Mucosa of stomach (tissue), 1 donor: ENCODE results near the gene PRUNE2.
A peak's percentile ranks its signal among the peaks of the same experiment; 100 is the strongest.
"Not testable (repeated sequence)": the region's sequence is repeated elsewhere in the genome, so short reads cannot be mapped to it uniquely, and the experiment has no call there.

Source experiments
- H3K27me3 ChIP-seq: one replicate; pipeline ENCODE4 v1.7.0; 2013; ENCODE audit warnings: mild to moderate bottlenecking, low read length; ENCODE audit not compliant: control insufficient read depth, insufficient read depth
- H3K36me3 ChIP-seq: one replicate; pipeline ENCODE4 v1.7.0; 2013; ENCODE audit warnings: low read length; ENCODE audit not compliant: control insufficient read depth, insufficient read depth
- H3K4me1 ChIP-seq: one replicate; pipeline ENCODE4 v1.7.0; 2013; ENCODE audit warnings: mild to moderate bottlenecking, low read length; ENCODE audit not compliant: control insufficient read depth, insufficient read depth
- H3K4me3 ChIP-seq: one replicate; pipeline ENCODE4 v1.7.0; 2013; ENCODE audit warnings: low read length
- H3K9ac ChIP-seq: one replicate; pipeline ENCODE4 v1.7.0; 2013; ENCODE audit warnings: mild to moderate bottlenecking, low read length, moderate library complexity
- H3K9me3 ChIP-seq: one replicate; pipeline ENCODE4 v1.7.0; 2013; ENCODE audit warnings: mild to moderate bottlenecking, low read length, moderate library complexity; ENCODE audit not compliant: control insufficient read depth
- donor health status: Pancreatic carcinoma.

PRUNE2 gene

GRCh38 chr9:76905791-76906646 lies at the start of gene PRUNE2:
PRUNE2 (minus strand) TSS chr9:76906114; CDS start chr9:76905963, 151 bp downstream.
- no peaks in the 10 kb centered on the region for H3K36me3 ChIP-seq
- peaks cover 34% of the 10 kb centered on the region for H3K27me3 ChIP-seq
- H3K9me3 ChIP-seq: no peaks in the 10 kb centered on the region
- peak within 1 kb of the TSS; percentile 3 for H3K4me3 ChIP-seq
- peaks cover 6% of the 10 kb centered on the region for H3K4me1 ChIP-seq
- H3K9ac ChIP-seq: peak within 1 kb of the TSS; percentile 30

- not testable (repeated sequence) for H3K27me3 ChIP-seq, H3K9me3 ChIP-seq, H3K4me3 ChIP-seq, H3K9ac ChIP-seq, H3K36me3 ChIP-seq, H3K4me1 ChIP-seq
These were observed 49.5 kb upstream of the PRUNE2 start for GRCh38 chr9:76955406-76955805.

GRCh38 chr9:76949865-76950264 lies 44.0 kb upstream of the PRUNE2 start:
- Histone ChIP-seq H3K9ac (no peak overlapping the region), H3K27me3 (no peaks in the 10 kb centered on the region), H3K36me3 (no peaks in the 10 kb centered on the region), H3K4me3 (no peak overlapping the region), H3K9me3 (no peaks in the 10 kb centered on the region), H3K4me1 (no peaks in the 10 kb centered on the region)

- no peaks in the 10 kb centered on the region for H3K9me3 ChIP-seq
- no peak overlapping the region for H3K4me3 ChIP-seq
- H3K4me1 ChIP-seq: no peaks in the 10 kb centered on the region
- no peaks in the 10 kb centered on the region for H3K36me3 ChIP-seq
- H3K9ac ChIP-seq: no peak overlapping the region
- no peaks in the 10 kb centered on the region for H3K27me3 ChIP-seq
These were observed 38.1 kb upstream of the PRUNE2 start for GRCh38 chr9:76944011-76944410.

- H3K9me3 ChIP-seq: no peaks in the 10 kb centered on the region
- no peaks in the 10 kb centered on the region for H3K27me3 ChIP-seq
- H3K36me3 ChIP-seq: no peaks in the 10 kb centered on the region
- H3K9ac ChIP-seq: no peak overlapping the region
- no peak overlapping the region for H3K4me3 ChIP-seq
- no peaks in the 10 kb centered on the region for H3K4me1 ChIP-seq
These were observed 37.1 kb upstream of the PRUNE2 start for GRCh38 chr9:76943054-76943453.

- no peaks in the 10 kb centered on the region for H3K36me3 ChIP-seq
- no peak overlapping the region for H3K4me3 ChIP-seq
- H3K27me3 ChIP-seq: no peaks in the 10 kb centered on the region
- no peaks in the 10 kb centered on the region for H3K4me1 ChIP-seq
- H3K9ac ChIP-seq: no peak overlapping the region
- H3K9me3 ChIP-seq: no peaks in the 10 kb centered on the region
These were observed 26.8 kb upstream of the PRUNE2 start for GRCh38 chr9:76932757-76933156.

- H3K27me3 ChIP-seq: no peaks in the 10 kb centered on the region
- no peaks in the 10 kb centered on the region for H3K9me3 ChIP-seq
- H3K9ac ChIP-seq: no peak overlapping the region
- no peaks in the 10 kb centered on the region for H3K4me1 ChIP-seq
- H3K36me3 ChIP-seq: no peaks in the 10 kb centered on the region
- no peak overlapping the region for H3K4me3 ChIP-seq
These were observed 26.4 kb upstream of the PRUNE2 start for GRCh38 chr9:76932265-76932664.

GRCh38 chr9:76927540-76928240 lies 21.8 kb upstream of the PRUNE2 start:
- H3K9me3 ChIP-seq: no peaks in the 10 kb centered on the region
- no peak overlapping the region for H3K9ac ChIP-seq
- H3K4me3 ChIP-seq: no peak overlapping the region
- H3K4me1 ChIP-seq: no peaks in the 10 kb centered on the region
- no peaks in the 10 kb centered on the region for H3K36me3 ChIP-seq
- no peaks in the 10 kb centered on the region for H3K27me3 ChIP-seq

- H3K27me3 ChIP-seq: no peaks in the 10 kb centered on the region
- H3K36me3 ChIP-seq: no peaks in the 10 kb centered on the region
- H3K4me3 ChIP-seq: no peak overlapping the region
- H3K4me1 ChIP-seq: no peaks in the 10 kb centered on the region
- no peaks in the 10 kb centered on the region for H3K9me3 ChIP-seq
- H3K9ac ChIP-seq: no peak overlapping the region
These were observed 20.9 kb upstream of the PRUNE2 start for GRCh38 chr9:76926846-76927245.

GRCh38 chr9:76926324-76926741 lies 20.4 kb upstream of the PRUNE2 start:
- Histone ChIP-seq H3K27me3 (no peaks in the 10 kb centered on the region), H3K4me3 (no peak overlapping the region), H3K9ac (no peak overlapping the region), H3K4me1 (no peaks in the 10 kb centered on the region), H3K36me3 (no peaks in the 10 kb centered on the region), H3K9me3 (no peaks in the 10 kb centered on the region)

GRCh38 chr9:76921165-76921564 lies 15.3 kb upstream of the PRUNE2 start:
- no peaks in the 10 kb centered on the region for H3K27me3 ChIP-seq
- no peaks in the 10 kb centered on the region for H3K9me3 ChIP-seq
- H3K4me1 ChIP-seq: no peaks in the 10 kb centered on the region
- no peak overlapping the region for H3K9ac ChIP-seq
- H3K4me3 ChIP-seq: no peak overlapping the region
- no peaks in the 10 kb centered on the region for H3K36me3 ChIP-seq

- Histone ChIP-seq H3K4me3 (no peak overlapping the region), H3K9me3 (no peaks in the 10 kb centered on the region), H3K27me3 (no peaks in the 10 kb centered on the region)
These were observed 11.4 kb upstream of the PRUNE2 start for GRCh38 chr9:76917299-76917698.

More at GRCh38 chr9:76917299-76917698, 11.4 kb upstream of the PRUNE2 start:
- Histone ChIP-seq H3K9ac (no peak overlapping the region), H3K4me1 (no peaks in the 10 kb centered on the region), H3K36me3 (no peaks in the 10 kb centered on the region)
